WERI-Rb-1 (cell line): Measurements from ENCODE around the gene FEM1B.

Experiments
- DNase-seq: peaks from one replicate; pipeline ENCODE4 v3.0.0-alpha.2; 2020
- H3K27ac ChIP-seq: fragments of 250-450 bp; sonication (Bioruptor Pico); 2 replicates; pipeline ENCODE4 v1.5.1; 2020; ENCODE audit warnings: mild to moderate bottlenecking, moderate library complexity
- H3K27me3 ChIP-seq: fragments of 250-450 bp; sonication (Bioruptor Pico); 2 replicates; pipeline ENCODE4 v1.5.1; 2021; ENCODE audit warnings: mild to moderate bottlenecking, low read depth, moderate library complexity; ENCODE audit not compliant: insufficient read depth, severe bottlenecking
- H3K36me3 ChIP-seq: fragments of 250-450 bp; sonication (Bioruptor Pico); 2 replicates; pipeline ENCODE4 v1.5.1; 2020; ENCODE audit warnings: mild to moderate bottlenecking, moderate library complexity
- H3K4me3 ChIP-seq: 2 replicates; pipeline ENCODE4 v1.5.1; 2011; ENCODE audit warnings: low read depth, mild to moderate bottlenecking, control low read depth, low read length
- H3K9me3 ChIP-seq: fragments of 250-450 bp; sonication (Bioruptor Pico); 2 replicates; pipeline ENCODE4 v1.5.1; 2021; ENCODE audit warnings: mild to moderate bottlenecking, moderate library complexity; ENCODE audit not compliant: severe bottlenecking
- TF ChIP-seq, protein P1 (sequence below): IDR thresholded peaks from 2 replicates; pipeline ENCODE4 v1.5.1; 2011; ENCODE audit warnings: low read depth, mild to moderate bottlenecking, control low read depth, inconsistent platforms, low read length

Gene FEM1B

DNA sequence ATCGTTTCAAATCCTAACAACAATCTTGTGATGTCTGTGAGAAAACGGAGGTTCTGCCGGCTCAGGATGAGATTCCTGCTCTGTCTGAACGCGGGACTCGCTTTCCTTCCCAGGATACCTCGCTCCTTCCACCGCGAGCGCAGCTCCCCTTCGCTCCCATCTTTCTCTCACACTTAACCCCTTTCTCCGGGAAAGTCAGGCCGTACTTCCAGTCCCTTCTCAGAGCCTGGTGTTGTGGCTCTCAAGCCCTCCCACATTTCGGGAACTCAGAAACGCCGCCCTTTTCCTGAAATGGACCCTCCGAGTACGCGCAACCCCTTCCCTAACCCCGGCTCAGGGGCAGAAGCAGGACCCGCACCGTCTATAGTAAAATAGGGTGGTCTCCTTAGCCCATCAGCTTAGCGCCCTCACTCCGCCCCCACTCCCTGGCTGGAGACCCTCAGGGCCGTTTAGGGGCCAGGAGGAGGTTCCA, 378 bp upstream of the FEM1B start:
- Histone ChIP-seq H3K27ac (peak overlapping the region; percentile 99), H3K36me3 (peaks cover 31% of the 10 kb centered on the region), H3K27me3 (no peaks in the 10 kb centered on the region), H3K9me3 (no peaks in the 10 kb centered on the region), H3K4me3 (peak overlapping the region; percentile 70)
- TF ChIP-seq, protein P1, sequence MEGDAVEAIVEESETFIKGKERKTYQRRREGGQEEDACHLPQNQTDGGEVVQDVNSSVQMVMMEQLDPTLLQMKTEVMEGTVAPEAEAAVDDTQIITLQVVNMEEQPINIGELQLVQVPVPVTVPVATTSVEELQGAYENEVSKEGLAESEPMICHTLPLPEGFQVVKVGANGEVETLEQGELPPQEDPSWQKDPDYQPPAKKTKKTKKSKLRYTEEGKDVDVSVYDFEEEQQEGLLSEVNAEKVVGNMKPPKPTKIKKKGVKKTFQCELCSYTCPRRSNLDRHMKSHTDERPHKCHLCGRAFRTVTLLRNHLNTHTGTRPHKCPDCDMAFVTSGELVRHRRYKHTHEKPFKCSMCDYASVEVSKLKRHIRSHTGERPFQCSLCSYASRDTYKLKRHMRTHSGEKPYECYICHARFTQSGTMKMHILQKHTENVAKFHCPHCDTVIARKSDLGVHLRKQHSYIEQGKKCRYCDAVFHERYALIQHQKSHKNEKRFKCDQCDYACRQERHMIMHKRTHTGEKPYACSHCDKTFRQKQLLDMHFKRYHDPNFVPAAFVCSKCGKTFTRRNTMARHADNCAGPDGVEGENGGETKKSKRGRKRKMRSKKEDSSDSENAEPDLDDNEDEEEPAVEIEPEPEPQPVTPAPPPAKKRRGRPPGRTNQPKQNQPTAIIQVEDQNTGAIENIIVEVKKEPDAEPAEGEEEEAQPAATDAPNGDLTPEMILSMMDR, result no peak
- DNase-seq, result peak; percentile 59

- Histone ChIP-seq H3K9me3 (no peaks in the 10 kb centered on the region), H3K36me3 (peaks cover 31% of the 10 kb centered on the region), H3K27me3 (no peaks in the 10 kb centered on the region), H3K4me3 (peak overlapping the region; percentile 70), H3K27ac (peak overlapping the region; percentile 99)
- peak; percentile 71 for DNase-seq
- TF ChIP-seq, protein P1, result peak; percentile 59
Measured at GRCh38 chr15:68278345-68278594, 725 bp downstream of the FEM1B start.

DNA sequence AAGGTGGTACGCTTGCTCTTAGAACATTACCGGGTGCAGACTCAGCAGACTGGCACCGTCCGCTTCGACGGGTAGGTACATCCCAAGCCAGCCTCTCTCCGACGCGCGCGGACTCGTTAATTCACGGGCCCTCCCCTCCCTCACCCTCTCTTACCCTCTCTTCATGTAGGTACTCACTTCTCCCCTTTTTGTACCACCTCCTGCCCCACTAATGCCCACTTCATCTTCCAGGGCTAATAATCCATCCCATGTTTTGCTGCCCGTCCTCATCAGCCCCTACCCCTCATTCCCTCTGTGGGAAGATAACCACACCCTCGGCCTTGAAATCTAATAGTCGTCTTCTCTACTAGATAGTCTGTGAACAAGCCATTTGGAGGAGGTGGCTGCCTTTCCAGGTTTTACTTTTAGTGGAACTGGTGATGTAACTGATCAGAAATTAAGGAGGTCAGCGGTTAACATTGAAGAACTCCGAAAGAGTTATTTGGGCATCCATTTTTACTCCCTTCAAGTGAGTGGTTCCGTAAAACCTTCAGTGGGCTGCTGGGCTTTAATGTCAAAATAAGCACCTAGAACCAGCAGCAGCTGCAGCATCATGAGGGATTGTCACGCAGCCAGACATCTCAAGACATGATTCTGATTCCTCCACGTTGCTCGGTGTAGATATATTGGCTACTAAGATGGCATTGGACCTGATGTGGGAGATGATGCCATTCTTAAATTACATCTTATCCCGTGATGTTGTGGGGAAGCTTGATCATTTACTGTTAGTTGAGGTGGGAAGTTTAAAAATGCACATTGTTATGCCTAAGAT, 1.3 kb downstream of the FEM1B start:
- TF ChIP-seq, protein P1, result no peak
- DNase-seq, result no peak
- Histone ChIP-seq H3K9me3 (no peaks in the 10 kb centered on the region), H3K4me3 (peak overlapping the region; percentile 70), H3K27ac (peak overlapping the region; percentile 99), H3K27me3 (no peaks in the 10 kb centered on the region), H3K36me3 (peaks cover 31% of the 10 kb centered on the region)

- H3K9me3 ChIP-seq, result no peaks in the 10 kb centered on the region
- H3K27ac ChIP-seq, result no peak overlapping the region
- TF ChIP-seq, protein P1, result no peak
- no peaks in the 10 kb centered on the region for H3K27me3 ChIP-seq
- no peak overlapping the region for H3K4me3 ChIP-seq
- no peak for DNase-seq
- H3K36me3 ChIP-seq, result peaks cover 44% of the 10 kb centered on the region
Measured at GRCh38 chr15:68279779-68280753, 2.5 kb downstream of the FEM1B start.

- Histone ChIP-seq H3K4me3 (no peak overlapping the region), H3K36me3 (peaks cover 48% of the 10 kb centered on the region), H3K27ac (no peak overlapping the region), H3K9me3 (no peaks in the 10 kb centered on the region), H3K27me3 (no peaks in the 10 kb centered on the region)
- DNase-seq, result no peak
- TF ChIP-seq, protein P1, result no peak
Measured at GRCh38 chr15:68281008-68281407, 3.5 kb downstream of the FEM1B start.
